ENCODE data around the gene SEC24D. TPM values are rescaled to one million over a fixed set of nuclear protein-coding genes. Genes with fewer than 3 reads are reported as not detected.

SEC24D gene
- total RNA-seq, 1 donor: 134 TPM

DNA sequence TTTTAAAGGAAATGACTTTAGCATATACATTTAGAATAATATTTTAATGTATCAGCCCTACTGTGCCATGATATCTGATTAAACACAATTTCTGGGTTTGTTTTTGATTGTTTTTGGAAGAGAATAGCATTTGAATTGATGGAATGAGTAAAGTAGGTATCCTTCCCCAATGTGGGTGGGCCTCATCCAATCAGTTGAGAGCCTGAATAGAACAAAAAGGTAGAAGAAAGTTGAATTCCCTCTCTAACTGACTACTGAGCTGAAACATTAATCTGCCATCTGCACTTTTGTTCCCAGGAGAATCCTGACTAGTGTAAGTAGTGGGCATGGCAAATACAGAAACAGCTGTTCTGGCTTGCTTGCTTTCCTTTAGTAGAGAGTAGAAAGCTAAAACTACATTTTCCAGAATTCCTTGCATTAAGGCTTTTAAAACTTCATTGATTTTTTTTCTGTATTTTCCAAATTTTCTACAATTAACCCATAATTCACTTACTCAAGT lies 9.7 kb upstream of the SEC24D start:
- DNase-seq (ENCODE audit: low read depth): no peak
- TF ChIP-seq, protein P1, sequence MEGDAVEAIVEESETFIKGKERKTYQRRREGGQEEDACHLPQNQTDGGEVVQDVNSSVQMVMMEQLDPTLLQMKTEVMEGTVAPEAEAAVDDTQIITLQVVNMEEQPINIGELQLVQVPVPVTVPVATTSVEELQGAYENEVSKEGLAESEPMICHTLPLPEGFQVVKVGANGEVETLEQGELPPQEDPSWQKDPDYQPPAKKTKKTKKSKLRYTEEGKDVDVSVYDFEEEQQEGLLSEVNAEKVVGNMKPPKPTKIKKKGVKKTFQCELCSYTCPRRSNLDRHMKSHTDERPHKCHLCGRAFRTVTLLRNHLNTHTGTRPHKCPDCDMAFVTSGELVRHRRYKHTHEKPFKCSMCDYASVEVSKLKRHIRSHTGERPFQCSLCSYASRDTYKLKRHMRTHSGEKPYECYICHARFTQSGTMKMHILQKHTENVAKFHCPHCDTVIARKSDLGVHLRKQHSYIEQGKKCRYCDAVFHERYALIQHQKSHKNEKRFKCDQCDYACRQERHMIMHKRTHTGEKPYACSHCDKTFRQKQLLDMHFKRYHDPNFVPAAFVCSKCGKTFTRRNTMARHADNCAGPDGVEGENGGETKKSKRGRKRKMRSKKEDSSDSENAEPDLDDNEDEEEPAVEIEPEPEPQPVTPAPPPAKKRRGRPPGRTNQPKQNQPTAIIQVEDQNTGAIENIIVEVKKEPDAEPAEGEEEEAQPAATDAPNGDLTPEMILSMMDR (IDR thresholded peaks at IDR 0.05; ENCODE audit: insufficient read depth, low read depth, low read length): no peak
- no peak overlapping the region for H3K4me3 ChIP-seq (ENCODE audit: low read depth, low read length)

DNA sequence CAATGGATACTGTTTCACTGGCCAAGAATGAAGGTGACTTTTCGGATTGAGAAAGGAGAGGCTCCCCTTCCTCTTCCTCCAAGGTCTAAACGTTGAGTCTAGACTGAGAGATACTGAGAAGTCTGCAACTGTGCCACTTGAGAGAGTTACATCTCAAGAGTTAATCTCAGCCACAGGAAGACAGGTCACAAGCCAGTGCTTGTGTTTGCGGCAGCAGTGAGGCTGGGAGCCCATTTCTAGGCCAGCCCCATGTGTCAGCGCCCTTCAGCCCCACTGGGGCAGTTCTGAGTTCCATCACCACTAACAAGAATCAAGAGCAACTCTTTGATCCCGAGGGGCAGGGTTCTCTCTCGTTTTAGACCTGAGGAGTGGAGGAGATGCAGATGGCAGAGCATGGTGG lies 7.3 kb upstream of the SEC24D start:
- no peak for DNase-seq (ENCODE audit: low read depth)
- H3K4me3 ChIP-seq (ENCODE audit: low read depth, low read length): no peak overlapping the region
- TF ChIP-seq, protein P1 (IDR thresholded peaks at IDR 0.05; ENCODE audit: insufficient read depth, low read depth, low read length): no peak

DNA sequence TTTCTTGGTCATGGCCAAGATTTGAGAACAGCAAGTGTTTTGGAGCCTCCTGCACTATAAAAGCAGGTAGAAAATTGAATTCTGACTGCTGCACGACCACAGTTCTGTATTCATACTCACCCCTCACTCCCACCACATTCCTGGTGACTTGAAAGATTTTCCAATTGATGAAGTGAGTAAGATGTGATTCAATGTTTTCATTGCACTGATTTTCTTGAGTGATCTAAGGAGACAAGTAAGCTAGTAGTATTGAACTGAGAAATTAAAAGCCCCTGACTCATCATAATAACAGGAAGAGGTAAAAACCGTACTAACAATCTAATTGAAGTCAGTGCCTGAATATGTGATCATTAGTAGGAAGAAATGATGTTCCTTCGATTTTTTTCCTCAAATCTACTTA lies 6.1 kb upstream of the SEC24D start:
- TF ChIP-seq, protein P1 (IDR thresholded peaks at IDR 0.05; ENCODE audit: insufficient read depth, low read depth, low read length): no peak
- no peak for DNase-seq (ENCODE audit: low read depth)
- H3K4me3 ChIP-seq (ENCODE audit: low read depth, low read length): no peak overlapping the region

DNA sequence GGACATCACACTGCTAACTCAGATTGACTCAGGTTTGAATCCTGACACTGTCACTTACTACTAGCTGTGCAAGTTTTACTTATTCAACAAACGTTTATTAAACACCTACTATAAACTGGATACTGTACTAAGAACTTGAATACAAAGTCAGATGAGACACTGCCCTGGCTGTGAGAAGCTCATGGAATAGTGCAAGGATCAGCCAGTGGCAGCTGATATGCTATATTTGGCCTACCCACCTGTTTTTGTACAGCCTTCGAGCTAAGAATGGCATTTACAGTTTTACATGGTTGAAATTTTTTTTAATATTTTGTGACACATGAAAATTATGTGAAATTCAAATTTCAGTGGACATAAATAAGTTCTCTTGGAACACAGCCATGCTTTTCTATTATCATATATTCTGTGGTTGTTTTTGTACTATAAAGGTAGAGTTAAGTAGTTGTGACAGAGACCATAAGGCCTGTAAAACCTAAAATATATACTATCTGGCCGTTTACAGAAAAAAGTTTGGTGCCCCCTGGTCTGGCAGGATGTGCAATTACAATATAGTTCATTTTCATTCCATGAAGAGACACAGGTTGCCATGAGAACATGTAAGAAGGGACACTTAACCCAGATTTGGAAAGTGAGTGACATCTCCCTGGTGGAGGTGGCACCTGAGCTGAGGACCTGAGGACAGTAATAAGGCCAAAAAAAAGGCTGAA lies 3.4 kb upstream of the SEC24D start:
- TF ChIP-seq, protein P1 (IDR thresholded peaks at IDR 0.05; ENCODE audit: insufficient read depth, low read depth, low read length): peak; percentile 54
- DNase-seq (ENCODE audit: low read depth): peak; percentile 38
- H3K4me3 ChIP-seq (ENCODE audit: low read depth, low read length): no peak overlapping the region

DNA sequence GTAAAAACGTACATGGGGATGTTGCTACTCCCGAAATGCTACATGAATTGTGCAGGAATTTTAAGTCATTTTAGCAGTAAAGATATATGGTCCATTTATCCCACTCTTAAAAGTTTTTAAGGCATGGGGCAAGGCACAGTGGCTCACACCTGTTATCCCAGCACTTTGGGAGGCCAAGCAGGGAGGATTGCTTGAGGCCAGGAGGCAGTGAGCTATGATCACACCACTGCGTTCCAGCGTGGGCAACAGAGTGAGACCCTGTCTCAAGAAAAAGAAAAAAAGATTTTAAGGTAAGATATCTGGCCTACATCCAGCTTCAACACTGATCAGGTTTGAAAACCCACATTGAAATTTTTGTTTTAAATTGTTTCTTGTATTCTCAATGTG lies 1.2 kb upstream of the SEC24D start:
- peak overlapping the region; percentile 91 for H3K4me3 ChIP-seq (ENCODE audit: low read depth, low read length)
- TF ChIP-seq, protein P1 (IDR thresholded peaks at IDR 0.05; ENCODE audit: insufficient read depth, low read depth, low read length): no peak
- DNase-seq (ENCODE audit: low read depth): no peak

DNA sequence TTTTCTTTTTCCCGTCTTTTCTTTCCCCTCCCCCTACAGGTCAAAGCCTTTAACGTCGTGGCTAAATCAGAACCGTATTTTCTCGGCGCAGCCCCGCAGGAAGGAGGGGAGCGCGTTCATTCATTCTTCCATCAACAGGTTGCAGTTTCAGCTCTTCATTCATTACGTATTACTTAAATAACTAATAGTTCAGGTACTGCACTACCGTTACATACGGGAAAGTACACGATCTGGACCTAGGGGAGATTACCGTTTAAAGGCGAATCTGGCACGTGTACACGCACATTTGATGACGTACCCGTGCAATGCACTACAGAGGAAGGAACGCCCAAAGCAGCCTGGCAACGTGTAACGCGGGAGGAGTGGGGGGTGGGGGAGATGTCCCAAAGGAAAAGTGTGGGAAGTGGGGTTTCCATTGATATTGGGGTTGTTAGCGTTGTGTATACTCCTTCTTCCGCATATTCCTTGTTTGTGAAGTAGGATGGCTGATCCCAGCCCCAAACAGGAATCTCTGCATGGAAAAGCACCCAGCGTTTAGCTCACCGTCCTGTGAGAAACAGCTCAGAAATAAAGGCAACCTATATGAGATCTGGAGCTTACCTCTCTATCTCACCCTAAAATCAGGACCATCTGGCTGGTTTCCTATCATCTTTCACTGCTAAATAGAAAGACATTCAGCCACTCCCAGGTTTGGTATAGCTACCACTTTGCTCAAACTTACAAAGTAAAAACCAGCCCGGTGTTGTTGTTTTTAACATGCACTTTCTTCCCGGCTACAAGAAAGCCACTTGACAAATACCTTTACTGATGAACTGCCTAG lies 585 bp upstream of the SEC24D start:
- peak overlapping the region; percentile 91 for H3K4me3 ChIP-seq (ENCODE audit: low read depth, low read length)
- DNase-seq (ENCODE audit: low read depth): peak; percentile 72
- TF ChIP-seq, protein P1 (IDR thresholded peaks at IDR 0.05; ENCODE audit: insufficient read depth, low read depth, low read length): no peak

Data from fibroblast of villous mesenchyme (primary cell).